HepG2 (cell line): ENCODE results near the gene BPIFA1. TPM values are rescaled to one million over a fixed set of nuclear protein-coding genes. Genes with fewer than 3 reads are reported as not detected.

Experiments used
- ATAC-seq: fragments of 200-7000 bp; cut with Tn5 transposase; 3 replicates; pipeline ENCODE4 v1.9.1; 2020; ENCODE audit warnings: mild to moderate bottlenecking, moderate library complexity
- BruUV-seq: library from RNA; stranded (reverse); fragments of 400-500 nt; replicated peaks from 2 replicates; lab custom pipeline; 2021; lab: Mats Ljungman, UMichigan
- CTCF ChIA-PET: fragments of 300-600 bp; formaldehyde crosslinking; extraction: SDS; loops from one replicate; lab custom pipeline; 2021; ENCODE audit warnings: low total read pairs, inconsistent platforms, low intra/inter-chr PET ratio; lab: Yijun Ruan, JAX
- POLR2A ChIA-PET: fragments of 350-600 bp; sonication (Branson Sonifier 250); formaldehyde crosslinking; loops from one replicate; lab custom pipeline; 2020; ENCODE audit warnings: antibody characterized with exemption, inconsistent platforms; lab: Yijun Ruan, JAX
- DNase-seq: peaks from one replicate; pipeline ENCODE4 v3.0.0-alpha.2; 2015; ENCODE audit warnings: low spot score
- FAIRE-seq: peaks from 3 replicates; lab custom pipeline; 2011; peaks lifted over from hg19 to GRCh38; lab: Jason Lieb, UNC
- H2AFZ ChIP-seq: one replicate; pipeline ENCODE4 v1.6.1; 2011; ENCODE audit warnings: low read length, inconsistent platforms
- H3K27ac ChIP-seq: fragments of 300-600 bp; 3 replicates; pipeline ENCODE4 v1.8.0; 2011; ENCODE audit warnings: mixed run types, mild to moderate bottlenecking, mixed read lengths, low read length, inconsistent platforms; ENCODE audit not compliant: insufficient read depth; ENCODE audit errors: extremely low read length
- H3K27me3 ChIP-seq, 2 experiments: fragments of 200-600 bp in 1 of 2; 2 replicates in 1 of 2; 3 replicates in 1 of 2; pipeline versions ENCODE4 v1.6.0 to v1.8.0; 2011; ENCODE audit warnings: low read length in 2 of 2, mild to moderate bottlenecking in 2 of 2, moderate library complexity in 2 of 2, inconsistent platforms in 1 of 2; ENCODE audit not compliant: insufficient read depth in 2 of 2, control insufficient read depth in 1 of 2
- H3K36me3 ChIP-seq, 2 experiments: fragments of 200-600 bp in 1 of 2; replicated peaks in 1 of 2; 2 replicates in 1 of 2; 3 replicates in 1 of 2; pipeline versions ENCODE4 v1.5.1 to v1.8.0; 2011; ENCODE audit warnings: low read length in 2 of 2, inconsistent platforms in 1 of 2; ENCODE audit not compliant: insufficient read depth in 2 of 2, control insufficient read depth in 1 of 2
- H3K4me1 ChIP-seq: 2 replicates; pipeline ENCODE4 v1.5.1; 2012; ENCODE audit warnings: low read length, inconsistent platforms; ENCODE audit not compliant: insufficient read depth
- H3K4me2 ChIP-seq: 2 replicates; pipeline ENCODE4 v1.6.0; 2011; ENCODE audit warnings: low read depth, low read length, inconsistent platforms
- H3K4me3 ChIP-seq, 3 experiments: fragments of 200-600 bp in 1 of 3; sonication (generic), shearing (Covaris generic) in 1 of 3; replicated peaks in 1 of 3; 2 replicates each; pipeline ENCODE4 v1.5.1; 2011 to 2016; ENCODE audit warnings: low read length in 3 of 3, inconsistent platforms in 2 of 3, low read depth in 2 of 3, mild to moderate bottlenecking in 2 of 3, control low read depth in 1 of 3, mixed read lengths in 1 of 3; ENCODE audit not compliant: insufficient read depth in 1 of 3
- H3K79me2 ChIP-seq: one replicate; pipeline ENCODE4 v1.6.1; 2011; ENCODE audit warnings: low read length, inconsistent platforms; ENCODE audit not compliant: insufficient read depth
- H3K9ac ChIP-seq: 2 replicates; pipeline ENCODE4 v1.6.0; 2011; ENCODE audit warnings: mild to moderate bottlenecking, low read depth, low read length, inconsistent platforms; ENCODE audit not compliant: insufficient read depth
- H3K9me3 ChIP-seq: 2 replicates; pipeline ENCODE4 v1.5.1; 2012; ENCODE audit warnings: mild to moderate bottlenecking, low read length
- H4K20me1 ChIP-seq: 2 replicates; pipeline ENCODE4 v1.6.0; 2011; ENCODE audit warnings: inconsistent platforms, mild to moderate bottlenecking, low read length, moderate library complexity; ENCODE audit not compliant: insufficient read depth
- ATF7 ChIP-seq, 2 experiments: fragments of 450-650 bp in 1 of 2; sonication (generic) in 1 of 2; formaldehyde crosslinking in 1 of 2; IDR thresholded peaks; 2 replicates each; pipeline versions ENCODE4 v1.4.0 to v1.6.1; 2016 to 2020; ENCODE audit warnings: antibody characterized with exemption in 1 of 2, mild to moderate bottlenecking in 1 of 2, missing genetic modification reagents in 1 of 2
- CREB1 ChIP-seq, 2 experiments: fragments of 450-650 bp in 1 of 2; IDR thresholded peaks; 2 replicates each; pipeline ENCODE4 v1.6.1; 2016 to 2017; ENCODE audit warnings: control low read depth in 1 of 2, mild to moderate bottlenecking in 1 of 2, missing compliant biosample characterization in 1 of 2, missing genetic modification characterization in 1 of 2
- KLF9 ChIP-seq: IDR thresholded peaks from 2 replicates; pipeline ENCODE4 v1.6.1; 2016; ENCODE audit warnings: low read depth
- MAFF ChIP-seq: IDR thresholded peaks from 2 replicates; pipeline ENCODE4 v1.6.1; 2011; ENCODE audit warnings: low read depth, low read length, improper control_type of control experiment
- MAFK ChIP-seq, 2 experiments: IDR thresholded peaks in 1 of 2; conservative IDR thresholded peaks in 1 of 2; 2 replicates each; pipeline ENCODE4 v1.6.1; 2011; ENCODE audit warnings: improper control_type of control experiment in 2 of 2, low read length in 2 of 2
- MTA3 ChIP-seq: sonication (generic); formaldehyde crosslinking; IDR thresholded peaks from 2 replicates; pipeline ENCODE4 v1.4.0; 2020; ENCODE audit warnings: missing genetic modification reagents
- ZNF460 ChIP-seq: sonication (generic); formaldehyde crosslinking; IDR thresholded peaks from 2 replicates; pipeline ENCODE4 v1.5.1; 2020; ENCODE audit warnings: missing genetic modification reagents, mild to moderate bottlenecking, borderline replicate concordance
- WGBS: methylation state at CpG from one replicate; pipeline ENCODE4 v1.1.6; 2017; ENCODE audit warnings: low lambda C conversion rate; 5-methylcytosine and 5-hydroxymethylcytosine counted together
- in situ Hi-C: cut with HindIII; loops from 2 replicates; pipeline ENCODE4 v1.10.0; 2017; ENCODE audit warnings: low pct_unique_long_range_greater_than_20kb; ENCODE audit not compliant: extremely low pct_ligation_motif_present
- intact Hi-C: fragments of 100-400 bp; cut with micrococcal nuclease; formaldehyde crosslinking; loops from one replicate; pipeline ENCODE4 v1.10.0; 2022; ENCODE audit not compliant: unreplicated experiment
- polyA plus RNA-seq, 8 experiments: library from polyadenylated mRNA; depleted of rRNA in 3 of 8; stranded (reverse) in 7 of 8; unstranded in 1 of 8; fragments of >200 nt; fragmentation: Illumina TruSeq in 4 of 8; extraction: Trizol in 4 of 8; gene quantifications; 2 replicates each; pipeline versions ENCODE4 v1.2.1 to v1.2.3, GENCODE V29; 2011 to 2016; ENCODE audit warnings: low read depth in 4 of 8, missing spikeins in 1 of 8, mixed read lengths in 1 of 8; ENCODE audit not compliant: insufficient read depth in 1 of 8
- total RNA-seq, 5 experiments: library from RNA; depleted of rRNA; stranded (reverse); fragments of >200 nt; fragmentation: Illumina TruSeq; extraction: Trizol; gene quantifications; 2 replicates each; pipeline ENCODE4 v1.2.3, GENCODE V29; 2016; ENCODE audit warnings: low read depth in 1 of 5
- TF ChIP-seq, protein P1 (sequence below): sonication (generic); formaldehyde crosslinking; IDR thresholded peaks from 2 replicates; pipeline ENCODE4 v1.5.1; 2020; ENCODE audit warnings: missing genetic modification reagents, mild to moderate bottlenecking, borderline replicate concordance

BPIFA1 gene
- total and polyA plus RNA-seq, 2 of the 13 experiments (the other 11 are each of a cell fraction or from before 2014, with no cell fraction given) = not detected

DNA sequence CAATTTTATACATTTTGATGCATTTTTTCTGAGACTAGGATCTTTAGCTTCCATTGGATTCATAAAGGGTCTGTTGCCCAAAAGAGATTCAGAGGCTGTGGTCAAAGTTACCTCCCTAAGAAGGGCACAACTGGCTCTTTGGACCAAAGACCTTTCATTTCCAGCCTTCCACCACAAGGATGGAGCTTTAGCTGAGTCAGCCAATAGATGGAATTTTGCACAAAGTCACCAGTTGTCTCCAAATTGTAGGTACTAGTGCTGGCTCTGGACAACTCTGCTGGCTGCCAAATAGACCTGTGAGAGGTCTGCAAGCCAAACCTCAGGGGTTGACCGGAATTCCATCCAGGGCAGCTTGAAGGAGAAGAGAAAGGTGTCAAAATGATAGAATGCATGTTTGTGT lies 555 bp downstream of the BPIFA1 start:
- Histone ChIP-seq H3K4me2 (no peak overlapping the region), H3K79me2 (no peaks in the 10 kb centered on the region), H3K4me1 (no peaks in the 10 kb centered on the region), H4K20me1 (no peaks in the 10 kb centered on the region), H3K4me3 (no peak overlapping the region), H3K27ac (no peak overlapping the region), H3K9me3 (no peaks in the 10 kb centered on the region), H3K36me3 (no peaks in the 10 kb centered on the region), H3K9ac (no peak overlapping the region), H3K27me3 (peaks cover 0 to 20% of the 10 kb centered on the region in 2 experiments; a peak in 4 of 5 replicates), H2AFZ (no peak overlapping the region)
- intact Hi-C loops (no loop called here), in situ Hi-C loops (no loop called here)
- FAIRE-seq (no peak), DNase-seq (no peak), ATAC-seq (no peak)
- no peak for TF ChIP-seq KLF9 (CRISPR knock-in tag)
- TF ChIP-seq MAFK (conservative IDR thresholded peaks at IDR 0.05 in 1 of 2, IDR thresholded peaks at IDR 0.05 in 1 of 2; ENCODE audit: low read length in 2 of 2) = peak; percentile 92 to 93
- TF ChIP-seq MAFF = peak; percentile 90
- BruUV-seq = no TSS peak
- ChIA-PET CTCF (no interaction called here), POLR2A (no interaction called here)
- WGBS = 8% methylated on average over 1 of the region's 1 CpG

GRCh38 chr20:33237989-33238388 lies 2.2 kb downstream of the BPIFA1 start:
- Histone ChIP-seq H3K9ac (no peak overlapping the region), H3K4me2 (no peak overlapping the region), H3K36me3 (no peaks in the 10 kb centered on the region), H3K9me3 (no peaks in the 10 kb centered on the region), H2AFZ (no peak overlapping the region), H3K27me3 (peaks cover 0 to 13% of the 10 kb centered on the region in 2 experiments; a peak in 3 of 5 replicates), H3K4me3 (no peak overlapping the region), H3K4me1 (no peaks in the 10 kb centered on the region), H4K20me1 (no peaks in the 10 kb centered on the region), H3K27ac (no peak overlapping the region), H3K79me2 (no peaks in the 10 kb centered on the region)
- intact Hi-C loops (no loop called here), in situ Hi-C loops (no loop called here)
- DNase-seq (no peak), FAIRE-seq (no peak), ATAC-seq (no peak)
- TF ChIP-seq CREB1 (IDR thresholded peaks at IDR 0.05) (peak; percentile 90), CREB1 (CRISPR knock-in tag; IDR thresholded peaks at IDR 0.05) (no peak), ZNF460 (CRISPR knock-in tag) (no peak), MTA3 (CRISPR knock-in tag) (no peak), ATF7 (IDR thresholded peaks at IDR 0.05) (peak; percentile 91), ATF7 (CRISPR knock-in tag; IDR thresholded peaks at IDR 0.05) (no peak)
- TF ChIP-seq, protein P1, sequence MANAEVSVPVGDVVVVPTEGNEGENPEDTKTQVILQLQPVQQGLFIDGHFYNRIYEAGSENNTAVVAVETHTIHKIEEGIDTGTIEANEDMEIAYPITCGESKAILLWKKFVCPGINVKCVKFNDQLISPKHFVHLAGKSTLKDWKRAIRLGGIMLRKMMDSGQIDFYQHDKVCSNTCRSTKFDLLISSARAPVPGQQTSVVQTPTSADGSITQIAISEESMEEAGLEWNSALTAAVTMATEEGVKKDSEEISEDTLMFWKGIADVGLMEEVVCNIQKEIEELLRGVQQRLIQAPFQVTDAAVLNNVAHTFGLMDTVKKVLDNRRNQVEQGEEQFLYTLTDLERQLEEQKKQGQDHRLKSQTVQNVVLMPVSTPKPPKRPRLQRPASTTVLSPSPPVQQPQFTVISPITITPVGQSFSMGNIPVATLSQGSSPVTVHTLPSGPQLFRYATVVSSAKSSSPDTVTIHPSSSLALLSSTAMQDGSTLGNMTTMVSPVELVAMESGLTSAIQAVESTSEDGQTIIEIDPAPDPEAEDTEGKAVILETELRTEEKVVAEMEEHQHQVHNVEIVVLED (CRISPR knock-in tag) = no peak
- ChIA-PET POLR2A (no interaction called here), CTCF (no interaction called here)
- no TSS peak for BruUV-seq
- WGBS = 34% methylated on average over 6 of the region's 6 CpGs
